CD4-positive, alpha-beta memory T cell (primary cell): ENCODE measurements around the gene RUNDC1. TPM values are rescaled to one million over a fixed set of nuclear protein-coding genes. Genes with fewer than 3 reads are reported as not detected.

Experiments used
- CTCF ChIA-PET: fragments of 350-600 bp; sonication (Branson Sonifier 250); formaldehyde crosslinking; loops from one replicate; lab custom pipeline; 2021; ENCODE audit warnings: inconsistent platforms; ENCODE audit not compliant: partially characterized antibody; lab: Charles Lee
- POLR2A ChIA-PET: fragments of 350-600 bp; sonication (Branson Sonifier 250); formaldehyde crosslinking; loops from one replicate; lab custom pipeline; 2021; ENCODE audit not compliant: partially characterized antibody; lab: Charles Lee
- DNase-seq, 5 donors: peaks; one replicate each; pipeline versions ENCODE4 v3.0.0 to v3.0.0-alpha.2; 2020 to 2022; ENCODE audit warnings: mixed read lengths in 1 of 5
- H3K27ac ChIP-seq: one replicate; pipeline ENCODE4 v1.7.0; 2013; ENCODE audit warnings: low read depth, low read length
- H3K27me3 ChIP-seq: 2 replicates; pipeline ENCODE4 v1.7.0; 2013; ENCODE audit warnings: mild to moderate bottlenecking, low read length, moderate library complexity; ENCODE audit not compliant: insufficient read depth
- H3K36me3 ChIP-seq: 2 replicates; pipeline ENCODE4 v1.7.0; 2013; ENCODE audit warnings: mild to moderate bottlenecking, low read length, moderate library complexity; ENCODE audit not compliant: insufficient read depth
- H3K4me1 ChIP-seq: 2 replicates; pipeline ENCODE4 v1.7.0; 2013; ENCODE audit warnings: mild to moderate bottlenecking, low read length, moderate library complexity; ENCODE audit not compliant: insufficient read depth
- H3K4me3 ChIP-seq, 2 donors: one replicate each; pipeline ENCODE4 v1.7.0; 2013; ENCODE audit warnings: low read length in 2 of 2, mild to moderate bottlenecking in 1 of 2
- H3K9me3 ChIP-seq, 2 donors: one replicate each; pipeline ENCODE4 v1.7.0; 2013; ENCODE audit warnings: low read length in 2 of 2, control low read depth in 1 of 2; ENCODE audit not compliant: control insufficient read depth in 1 of 2
- H3K27ac Mint-ChIP-seq, 7 donors: one replicate each; pipeline ENCODE4 v1.8.0; 2020 to 2021; ENCODE audit warnings: mixed read lengths in 7 of 7, mild to moderate bottlenecking in 6 of 7, inconsistent platforms in 3 of 7, moderate library complexity in 3 of 7
- H3K27me3 Mint-ChIP-seq, 2 donors: one replicate each; pipeline ENCODE4 v1.8.0; 2020 to 2021; ENCODE audit warnings: mixed read lengths in 2 of 2
- H3K36me3 Mint-ChIP-seq, 2 donors: one replicate each; pipeline ENCODE4 v1.8.0; 2020 to 2021; ENCODE audit warnings: mixed read lengths in 2 of 2, inconsistent platforms in 1 of 2, mild to moderate bottlenecking in 1 of 2
- H3K4me1 Mint-ChIP-seq, 4 donors: one replicate each; pipeline ENCODE4 v1.8.0; 2020 to 2021; ENCODE audit warnings: mixed read lengths in 4 of 4, mild to moderate bottlenecking in 1 of 4
- H3K4me3 Mint-ChIP-seq, 8 donors: one replicate each; pipeline ENCODE4 v1.8.0; 2020 to 2021; ENCODE audit warnings: mixed read lengths in 8 of 8, mild to moderate bottlenecking in 7 of 8, moderate library complexity in 6 of 8, inconsistent platforms in 3 of 8
- H3K9me3 Mint-ChIP-seq, 8 donors: one replicate each; pipeline ENCODE4 v1.8.0; 2020 to 2021; ENCODE audit warnings: mixed read lengths in 8 of 8, mild to moderate bottlenecking in 5 of 8, inconsistent platforms in 3 of 8, moderate library complexity in 1 of 8
- intact Hi-C: fragments of 100-400 bp; cut with micrococcal nuclease; formaldehyde crosslinking; loops from one replicate; pipeline ENCODE4 v1.15.1; 2023
- polyA plus RNA-seq, 2 donors: library from polyadenylated mRNA; unstranded; fragments of 300-500 nt; fragmentation: Illumina TruSeq; gene quantifications; one replicate each; pipeline ENCODE4 v1.2.3, GENCODE V29; 2021
- total RNA-seq, 2 experiments: library from RNA; stranded (reverse); gene quantifications; one replicate each; pipeline ENCODE4 v1.2.3, GENCODE V29; 2021

The RUNDC1 gene
- total and polyA plus RNA-seq, 4 experiments from 2014 or later: 12.8 to 25.5 (median 20.9) TPM

DNA sequence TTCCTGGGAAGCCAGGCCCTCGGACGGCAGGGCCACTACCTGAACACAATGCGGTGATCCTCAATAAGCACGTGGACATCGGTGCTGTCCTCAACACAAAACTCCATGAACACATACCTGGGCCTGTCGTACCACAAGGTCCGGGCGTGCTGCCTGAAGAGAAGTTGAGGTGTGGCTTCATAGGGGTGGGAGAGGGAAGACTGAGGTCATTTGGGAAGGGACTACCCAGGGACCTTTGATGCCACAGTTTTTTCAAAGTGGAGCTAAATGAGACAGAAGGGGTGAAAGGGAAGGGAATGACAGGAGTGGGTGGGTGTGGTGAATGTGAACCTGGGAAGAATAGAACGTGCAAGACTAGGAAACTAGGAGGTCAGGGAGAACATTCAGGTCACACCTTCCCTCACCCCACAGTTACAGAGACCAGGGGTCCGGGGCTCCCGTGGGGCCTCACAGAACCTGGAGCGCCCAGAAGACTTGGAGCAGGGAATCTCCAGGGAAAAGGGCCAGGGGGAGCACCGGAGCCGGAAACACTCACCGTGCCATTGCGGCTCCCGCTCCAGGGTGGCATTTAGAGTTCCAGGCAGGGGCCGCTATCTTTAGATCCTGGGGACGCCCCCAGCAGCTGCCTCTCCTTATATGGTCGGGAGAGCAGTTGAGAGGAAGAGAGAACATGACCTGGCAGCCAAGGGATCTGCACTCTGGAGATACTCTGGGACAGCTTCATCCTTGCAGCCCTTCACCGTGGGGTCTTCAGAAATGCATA lies 673 bp upstream of the RUNDC1 start, which contains the start of gene PTGES3L:
Gene PTGES3L (minus strand): TSS at position 570 of the 763 bp plus-strand sequence. CDS start 27 bp downstream, at position 543.
- Histone ChIP-seq H3K4me1 (peaks cover 23% of the 10 kb centered on the region), H3K36me3 (peaks cover 3% of the 10 kb centered on the region), H3K27ac (peak within 1 kb of the TSS; percentile 77), H3K27me3 (no peaks in the 10 kb centered on the region), H3K9me3 (no peaks in the 10 kb centered on the region), H3K4me3 (peak within 1 kb of the TSS; percentile 69 to 75)
- ChIA-PET POLR2A (interaction anchor here (1.4 to 3.8 kb wide), 2 partner anchors 18 to 336 kb away, joined by 3 to 41 read pairs; partner anchors contain the start of gene RPL27), CTCF (interaction anchor here (1.0 kb wide), 1 partner anchor 18 kb away, joined by 3 read pairs; the partner anchor contains the start of gene RPL27)
- peaks cover 18 to 37% (median 25%) of the 10 kb centered on the region in 4 donors for H3K4me1 Mint-ChIP-seq
- intact Hi-C loops: loop anchor here (1.0 to 2.0 kb wide), 3 partner anchors 15 to 146 kb away; partner anchors contain the start of genes AARSD1, BRCA1 and RPL27
- H3K4me3 Mint-ChIP-seq: peak within 1 kb of the TSS; percentile 94 to 100 (median 97)
- peaks cover 0 to 13% of the 10 kb centered on the region in 2 donors for H3K36me3 Mint-ChIP-seq
- DNase-seq: no peak
- no peaks in the 10 kb centered on the region for H3K27me3 Mint-ChIP-seq
- H3K27ac Mint-ChIP-seq: peak within 1 kb of the TSS; percentile 89 to 99 (median 98)
- peaks cover 0 to 3% (median 0%) of the 10 kb centered on the region in 8 donors for H3K9me3 Mint-ChIP-seq

DNA sequence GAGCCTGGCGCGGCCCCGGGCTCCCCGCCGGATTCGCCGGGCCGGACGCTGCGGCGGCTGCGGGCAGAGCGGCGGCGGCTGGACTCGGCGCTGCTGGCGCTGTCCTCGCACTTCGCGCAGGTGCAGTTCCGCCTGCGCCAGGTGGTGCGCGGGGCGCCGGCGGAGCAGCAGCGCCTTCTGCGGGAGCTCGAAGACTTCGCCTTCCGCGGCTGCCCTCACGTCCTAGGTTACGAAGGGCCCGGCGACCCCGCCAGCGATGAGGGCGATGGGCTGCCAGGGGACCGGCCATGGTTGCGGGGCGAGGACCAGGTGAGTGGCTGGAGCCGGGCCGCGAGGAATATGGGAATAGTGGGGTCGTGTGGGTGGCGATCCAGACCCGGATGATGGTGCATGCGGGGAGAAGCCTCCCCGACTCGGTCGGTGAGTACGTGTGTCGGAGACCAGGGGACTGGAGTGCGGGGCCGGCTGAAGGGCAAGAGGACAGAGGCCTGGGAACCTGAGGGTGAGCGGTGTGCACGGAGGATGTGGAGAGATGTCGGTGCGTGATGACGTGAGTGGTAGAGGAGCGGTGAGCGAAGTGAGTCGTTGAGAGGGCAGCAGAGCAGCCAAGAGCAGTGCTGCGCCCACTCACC lies 517 bp downstream of the RUNDC1 start:
- H3K9me3 ChIP-seq: no peaks in the 10 kb centered on the region
- peaks cover 3 to 21% of the 10 kb centered on the region in 2 donors for H3K36me3 Mint-ChIP-seq
- peaks cover 21 to 41% (median 30%) of the 10 kb centered on the region in 4 donors for H3K4me1 Mint-ChIP-seq
- ChIA-PET POLR2A (interaction anchor here (0.7 to 3.8 kb wide), 7 partner anchors 10 to 387 kb away, joined by 3 to 41 read pairs (median 3); partner anchors contain the start of genes RPL27 and VPS25), CTCF (interaction anchor here (0.6 kb wide), 1 partner anchor 51 kb away, joined by 3 read pairs; no protein-coding TSS in a partner anchor)
- peak overlapping the region; percentile 87 to 99 (median 96) for H3K27ac Mint-ChIP-seq
- H3K27me3 Mint-ChIP-seq: no peaks in the 10 kb centered on the region
- peak overlapping the region; percentile 91 to 100 (median 95) for H3K4me3 Mint-ChIP-seq
- peak overlapping the region; percentile 69 to 75 for H3K4me3 ChIP-seq
- DNase-seq: peak; percentile 59 to 70 (median 63)
- H3K27me3 ChIP-seq: no peaks in the 10 kb centered on the region
- intact Hi-C loops: loop anchor here (1.0 to 2.0 kb wide), 3 partner anchors 16 to 144 kb away; partner anchors contain the start of genes AARSD1, BRCA1 and RPL27
- H3K27ac ChIP-seq: peak overlapping the region; percentile 77
- H3K4me1 ChIP-seq: peaks cover 23% of the 10 kb centered on the region
- peaks cover 0 to 5% (median 0%) of the 10 kb centered on the region in 8 donors for H3K9me3 Mint-ChIP-seq
- H3K36me3 ChIP-seq: peaks cover 5% of the 10 kb centered on the region

DNA sequence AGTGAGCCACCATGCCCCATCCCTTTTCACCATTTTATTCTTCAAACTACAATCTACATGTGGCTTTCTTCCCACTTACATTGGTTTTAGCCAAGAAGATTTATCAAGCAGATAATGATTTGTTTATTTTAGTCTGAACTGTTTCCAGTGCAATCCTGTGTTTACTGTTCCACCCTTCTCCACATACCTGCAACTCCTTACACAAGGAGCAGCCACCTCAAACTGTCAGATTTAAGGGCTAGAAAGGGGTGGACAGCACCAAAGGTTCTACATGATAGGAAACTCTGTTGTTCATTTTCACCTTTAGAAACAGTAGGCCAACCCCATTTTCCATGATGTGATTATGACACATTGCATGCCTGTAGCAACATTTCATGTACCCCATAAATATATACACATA lies 1.9 kb downstream of the RUNDC1 start:
- peaks cover 23% of the 10 kb centered on the region for H3K4me1 ChIP-seq

DNA sequence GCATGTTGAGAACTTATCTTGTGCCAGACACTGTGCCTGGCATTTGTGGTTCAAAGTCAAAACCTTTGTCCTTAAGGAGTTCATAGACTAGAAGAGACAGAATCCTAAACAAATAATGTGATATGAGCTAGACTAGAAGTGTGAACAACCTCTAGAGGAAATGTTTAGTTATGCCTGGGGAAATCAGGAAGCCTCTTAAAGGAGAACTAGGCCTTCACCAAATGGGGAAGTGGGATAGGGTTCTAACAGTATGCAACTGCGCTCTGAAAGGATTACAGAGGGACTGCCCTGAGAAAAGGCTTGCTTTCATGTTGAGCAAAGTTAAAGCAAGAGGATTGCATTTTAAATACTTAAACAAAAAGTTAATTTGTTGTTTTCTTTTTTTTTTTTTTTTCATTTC lies 4.9 kb downstream of the RUNDC1 start:
- H3K9me3 ChIP-seq: no peaks in the 10 kb centered on the region
- intact Hi-C loops: no loop called here
- H3K4me3 ChIP-seq: no peak overlapping the region
- H3K27ac Mint-ChIP-seq: peak overlapping the region in 3 of 7 donors; percentile 17 to 55 (median 29)
- peaks cover 0 to 3% (median 0%) of the 10 kb centered on the region in 8 donors for H3K9me3 Mint-ChIP-seq
- CTCF ChIA-PET: interaction anchor here (2.1 kb wide), 1 partner anchor 13 kb away, joined by 7 read pairs; the partner anchor contains the start of gene RPL27
- no peaks in the 10 kb centered on the region for H3K27me3 Mint-ChIP-seq
- H3K4me1 ChIP-seq: peaks cover 17% of the 10 kb centered on the region
- H3K4me1 Mint-ChIP-seq: peaks cover 17 to 32% (median 22%) of the 10 kb centered on the region in 4 donors
- POLR2A ChIA-PET: interaction anchor here (0.6 kb wide), 1 partner anchor 408 kb away, joined by 4 read pairs; the partner anchor contains the start of gene PSMC3IP
- H3K36me3 Mint-ChIP-seq: peaks cover 17 to 54% of the 10 kb centered on the region in 2 donors
- H3K4me3 Mint-ChIP-seq: peak overlapping the region in 1 of 8 donors; percentile 20
- H3K27me3 ChIP-seq: no peaks in the 10 kb centered on the region
- H3K36me3 ChIP-seq: peaks cover 36% of the 10 kb centered on the region
- H3K27ac ChIP-seq: no peak overlapping the region
- no peak for DNase-seq

More for the DNA sequence above, 1.9 kb downstream of the RUNDC1 start:
- ChIA-PET POLR2A (interaction anchor here (3.8 kb wide), 1 partner anchor 16 kb away, joined by 41 read pairs; the partner anchor contains the start of gene RPL27), CTCF (no interaction called here)
- H3K4me3 Mint-ChIP-seq: peak overlapping the region; percentile 10 to 100 (median 71)
- H3K4me1 Mint-ChIP-seq: peaks cover 21 to 42% (median 30%) of the 10 kb centered on the region in 4 donors
- no peak for DNase-seq
- intact Hi-C loops: no loop called here
- peaks cover 3 to 28% of the 10 kb centered on the region in 2 donors for H3K36me3 Mint-ChIP-seq
- no peaks in the 10 kb centered on the region for H3K27me3 Mint-ChIP-seq
- H3K27ac Mint-ChIP-seq: peak overlapping the region in 5 of 7 donors; percentile 9 to 89 (median 62)
- peak overlapping the region; percentile 12 for H3K27ac ChIP-seq
- peaks cover 0 to 5% (median 0%) of the 10 kb centered on the region in 8 donors for H3K9me3 Mint-ChIP-seq
- H3K36me3 ChIP-seq: peaks cover 15% of the 10 kb centered on the region
- no peaks in the 10 kb centered on the region for H3K9me3 ChIP-seq
- no peaks in the 10 kb centered on the region for H3K27me3 ChIP-seq
- H3K4me3 ChIP-seq: no peak overlapping the region

DNA sequence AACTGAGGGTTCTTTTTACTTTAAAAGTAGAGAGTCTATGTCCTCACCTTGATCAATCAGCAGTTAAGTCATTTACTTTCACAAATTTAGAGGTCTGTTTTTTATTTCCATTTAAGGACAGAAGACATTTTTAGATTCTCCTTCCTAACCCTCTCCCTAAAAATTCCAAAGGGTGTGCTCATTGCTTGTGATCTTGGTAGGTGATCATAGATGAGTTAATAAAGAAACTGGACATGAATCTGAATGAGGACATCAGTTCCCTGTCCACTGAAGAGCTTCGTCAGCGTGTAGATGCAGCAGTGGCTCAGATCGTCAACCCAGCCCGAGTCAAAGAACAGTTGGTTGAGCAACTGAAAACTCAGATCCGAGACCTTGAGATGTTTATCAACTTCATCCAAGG lies 8.8 kb downstream of the RUNDC1 start:
- peaks cover 57% of the 10 kb centered on the region for H3K36me3 ChIP-seq
- no peak overlapping the region for H3K27ac Mint-ChIP-seq
- intact Hi-C loops: no loop called here
- H3K9me3 ChIP-seq: no peaks in the 10 kb centered on the region
- no peaks in the 10 kb centered on the region for H3K27me3 Mint-ChIP-seq
- H3K4me1 ChIP-seq: no peaks in the 10 kb centered on the region
- no peak overlapping the region for H3K4me3 ChIP-seq
- H3K27ac ChIP-seq: no peak overlapping the region
- ChIA-PET CTCF (no interaction called here), POLR2A (no interaction called here)
- peaks cover 0 to 1% (median 0%) of the 10 kb centered on the region in 8 donors for H3K9me3 Mint-ChIP-seq
- H3K36me3 Mint-ChIP-seq: peaks cover 36 to 69% of the 10 kb centered on the region in 2 donors
- H3K4me3 Mint-ChIP-seq: no peak overlapping the region
- DNase-seq: no peak
- peaks cover 0 to 10% (median 6%) of the 10 kb centered on the region in 4 donors for H3K4me1 Mint-ChIP-seq
- H3K27me3 ChIP-seq: no peaks in the 10 kb centered on the region

DNA sequence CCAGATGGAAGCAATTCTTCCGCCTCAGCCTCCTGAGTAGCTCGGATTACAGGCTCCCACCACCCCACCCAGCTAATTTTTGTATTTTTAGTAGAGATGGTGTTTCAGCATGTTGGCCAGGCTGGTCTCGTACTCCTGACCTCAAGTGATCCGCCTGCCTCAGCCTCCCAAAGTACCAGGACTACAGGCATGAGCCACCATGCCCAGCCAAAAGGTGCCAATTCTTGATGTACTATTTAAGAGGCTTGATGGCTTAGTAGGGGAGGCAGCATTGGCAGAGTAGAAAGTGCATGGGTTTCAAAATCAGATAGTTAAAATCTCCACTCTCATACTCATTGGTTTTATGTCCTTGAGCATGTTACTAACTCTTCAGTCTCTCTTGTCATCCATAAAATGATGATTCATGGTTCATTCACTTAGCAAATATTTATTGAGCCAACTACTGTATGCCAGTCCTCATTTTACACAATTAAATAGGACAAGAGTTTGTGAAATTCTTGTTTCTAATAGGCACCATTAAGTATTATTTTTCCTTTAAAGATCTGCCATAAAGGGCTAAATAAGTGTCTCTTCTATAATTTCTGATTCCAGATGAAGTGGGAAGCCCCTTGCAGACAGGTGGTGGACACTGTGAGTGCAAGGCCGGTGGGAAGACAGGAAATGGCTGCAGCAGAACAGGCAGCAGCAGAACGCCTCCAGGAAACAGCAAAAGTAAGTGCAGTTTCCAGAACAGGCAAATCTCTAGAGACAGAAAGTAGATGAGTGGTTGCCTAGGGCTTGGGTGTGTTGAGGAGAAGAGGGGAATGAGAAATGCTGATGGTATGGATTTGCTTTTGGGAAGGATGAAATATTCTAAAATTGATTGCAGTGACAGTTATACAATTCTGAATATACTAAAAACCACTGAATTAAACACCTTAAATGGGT lies 9.6 kb downstream of the RUNDC1 start:
- Histone ChIP-seq H3K36me3 (peaks cover 54% of the 10 kb centered on the region), H3K4me1 (no peaks in the 10 kb centered on the region), H3K27me3 (no peaks in the 10 kb centered on the region), H3K9me3 (no peaks in the 10 kb centered on the region), H3K4me3 (no peak overlapping the region), H3K27ac (no peak overlapping the region)
- CTCF ChIA-PET: no interaction called here
- DNase-seq: no peak
- intact Hi-C loops: loop anchor here (10.0 kb wide), 1 partner anchor 265 kb away; no protein-coding TSS in a partner anchor
- H3K27me3 Mint-ChIP-seq: no peaks in the 10 kb centered on the region
- H3K27ac Mint-ChIP-seq: peak overlapping the region in 2 of 7 donors; percentile 32 to 44
- POLR2A ChIA-PET: no interaction called here
- H3K9me3 Mint-ChIP-seq: peaks cover 0 to 1% (median 0%) of the 10 kb centered on the region in 8 donors
- H3K4me1 Mint-ChIP-seq: peaks cover 0 to 10% (median 4%) of the 10 kb centered on the region in 4 donors
- peaks cover 41 to 70% of the 10 kb centered on the region in 2 donors for H3K36me3 Mint-ChIP-seq
- no peak overlapping the region for H3K4me3 Mint-ChIP-seq
